GM18517 (cell line): ENCODE measurements around the gene PCNX2.

Experiments
- ATAC-seq: cut with Tn5 transposase; IDR thresholded peaks from one replicate; pipeline ENCODE4 v1.9.1; 2021; ENCODE audit warnings: mild to moderate bottlenecking, moderate library complexity; ENCODE audit not compliant: unreplicated experiment

The PCNX2 gene

DNA sequence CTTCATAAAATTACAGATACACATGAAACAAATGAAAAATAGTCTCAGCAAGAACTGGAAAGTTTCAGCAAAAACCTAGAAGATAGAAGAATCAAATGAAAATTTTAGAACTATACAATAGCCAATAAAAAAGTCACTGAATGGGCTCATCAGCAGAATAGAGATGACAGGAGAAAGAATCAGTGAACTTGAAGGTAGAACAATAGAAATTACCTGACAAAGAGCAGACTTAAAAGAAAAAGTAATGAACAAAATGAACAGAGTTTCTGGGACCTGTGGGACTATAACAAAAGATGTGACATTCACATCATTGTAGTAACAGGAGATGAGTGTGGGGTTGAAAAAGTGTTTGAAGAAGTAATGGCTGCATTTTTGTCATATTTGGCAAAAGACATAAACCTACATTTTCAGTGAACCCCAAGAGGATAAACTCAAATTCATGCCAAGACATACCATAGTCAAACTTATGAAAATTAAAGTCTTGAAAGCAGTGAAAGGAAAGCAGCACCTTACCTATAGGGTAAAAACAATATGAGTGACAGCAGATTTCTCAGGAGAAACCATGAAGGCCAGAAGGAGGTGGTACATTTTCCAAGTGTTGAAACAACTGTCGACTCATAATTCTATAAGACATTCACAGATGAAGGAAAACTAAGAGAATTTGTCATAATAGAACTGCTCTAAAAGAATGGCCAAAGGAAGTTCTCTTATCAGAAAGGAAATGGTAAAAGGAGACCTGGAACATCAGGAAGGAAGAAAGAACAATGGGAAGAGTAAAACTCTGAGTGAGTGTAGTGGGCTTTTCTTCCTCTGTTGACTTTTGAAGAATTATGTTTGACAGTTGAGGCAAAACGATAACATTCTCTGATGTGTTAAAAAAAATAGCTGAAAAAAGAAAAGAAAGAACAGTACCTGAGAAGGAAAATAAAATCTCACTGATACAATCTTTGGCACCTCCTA lies 321.6 kb downstream of the PCNX2 start:
- ATAC-seq = no peak

DNA sequence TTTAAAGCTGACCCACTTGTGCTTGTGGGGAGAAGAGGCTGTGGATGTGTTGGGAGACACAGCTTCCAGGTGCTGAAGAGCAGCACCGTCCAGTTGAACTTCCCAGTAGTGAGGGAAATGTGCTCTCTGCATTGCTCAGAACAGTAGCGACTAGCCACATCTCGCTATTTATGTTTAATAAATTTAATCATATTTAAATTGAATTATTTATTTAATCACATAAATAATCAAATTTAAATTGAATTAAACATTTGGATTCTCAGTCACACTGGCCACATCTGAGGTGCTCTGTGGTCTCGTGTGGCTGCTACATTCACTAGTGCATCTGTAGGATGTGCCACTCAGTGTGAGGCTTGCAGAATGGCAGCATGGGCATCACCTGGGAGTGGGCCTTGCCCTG lies 325.0 kb downstream of the PCNX2 start:
- ATAC-seq = no peak

DNA sequence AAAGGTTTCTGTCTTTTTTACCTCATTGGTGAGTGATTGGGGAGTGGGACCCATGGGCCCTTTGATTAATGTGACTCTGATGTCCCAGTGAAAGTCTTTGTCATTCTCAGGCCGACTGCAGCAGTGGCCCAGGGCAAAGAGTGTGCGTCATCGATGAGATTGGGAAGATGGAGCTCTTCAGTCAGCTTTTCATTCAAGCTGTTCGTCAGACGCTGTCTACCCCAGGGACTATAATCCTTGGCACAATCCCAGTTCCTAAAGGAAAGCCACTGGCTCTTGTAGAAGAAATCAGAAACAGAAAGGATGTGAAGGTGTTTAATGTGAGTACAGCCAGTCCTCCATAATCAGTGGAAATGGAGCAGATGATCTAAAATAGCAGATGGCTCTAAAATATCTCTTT lies 325.7 kb downstream of the PCNX2 start:
- no peak for ATAC-seq

DNA sequence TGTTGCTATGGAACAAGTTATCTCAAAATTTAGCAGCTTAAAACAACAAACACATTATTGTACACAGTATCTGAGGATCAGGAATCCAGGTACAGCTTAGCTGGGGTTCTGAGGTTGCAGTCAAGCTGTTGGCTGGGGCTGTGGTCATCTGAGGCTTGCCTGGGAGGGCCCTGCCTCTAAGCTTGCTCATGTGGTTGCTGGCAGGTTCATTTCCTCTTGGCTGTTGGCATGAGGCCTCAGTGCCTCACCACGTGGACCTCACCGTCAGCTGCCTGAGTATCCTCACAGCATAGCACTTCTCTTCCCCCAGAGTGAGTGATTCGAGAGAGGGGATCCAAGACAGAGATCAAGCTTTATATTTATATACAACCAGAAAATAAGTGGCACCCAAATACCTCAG lies 326.6 kb downstream of the PCNX2 start:
- ATAC-seq = no peak

DNA sequence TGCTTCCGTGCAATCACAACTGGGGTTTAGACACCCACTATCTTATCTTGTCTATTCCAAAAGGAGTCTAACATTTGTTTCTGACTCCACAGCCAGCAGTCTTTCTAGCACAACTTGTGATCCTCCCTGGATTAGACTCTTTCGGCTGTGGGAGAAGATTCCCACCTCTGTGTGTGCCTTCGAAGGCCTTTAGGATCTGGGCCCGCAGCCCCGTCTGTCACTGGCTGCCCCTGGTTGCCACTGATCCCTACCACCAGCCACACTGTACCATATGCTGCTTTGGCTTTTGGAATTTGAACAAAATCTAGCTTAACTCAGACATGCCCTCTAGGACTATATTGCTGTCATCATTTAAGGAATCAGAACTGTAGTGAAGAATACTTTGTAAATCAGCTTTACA lies 327.1 kb downstream of the PCNX2 start:
- ATAC-seq = no peak

DNA sequence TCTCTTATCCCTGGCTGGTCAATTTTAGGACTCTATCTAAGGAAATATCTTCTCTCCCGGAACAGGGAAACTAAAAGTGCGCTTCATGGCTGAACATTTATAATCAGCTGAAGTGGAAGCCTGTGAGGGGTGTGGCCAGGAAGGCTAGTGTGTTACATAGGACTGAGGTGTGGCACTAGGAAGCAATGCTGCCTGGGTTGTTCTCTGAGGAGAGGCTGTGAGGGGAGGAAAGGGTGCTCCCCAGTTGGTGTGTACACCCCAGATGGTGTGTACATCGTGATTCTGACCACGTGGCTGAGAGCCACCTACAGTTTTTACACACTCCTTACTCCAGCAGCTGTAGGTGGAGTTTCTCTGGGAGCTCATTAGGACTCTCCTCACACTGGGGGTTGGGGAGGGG lies 328.9 kb downstream of the PCNX2 start:
- no peak for ATAC-seq

DNA sequence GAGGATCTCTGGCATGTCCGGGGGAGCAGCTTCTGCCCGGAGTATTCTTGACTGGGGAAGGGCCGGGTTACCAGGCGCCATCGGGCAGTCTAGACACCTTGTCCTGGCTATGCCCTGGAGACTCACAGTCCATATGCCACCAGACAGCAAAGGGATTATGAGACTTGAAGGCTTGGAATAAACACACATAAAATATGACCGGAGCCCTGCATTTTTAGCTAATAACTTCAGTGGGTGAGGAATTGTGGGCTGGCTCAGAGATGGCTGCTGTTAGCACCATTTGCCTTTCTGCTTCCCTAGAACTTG lies 329.7 kb downstream of the PCNX2 start:
- ATAC-seq = no peak

DNA sequence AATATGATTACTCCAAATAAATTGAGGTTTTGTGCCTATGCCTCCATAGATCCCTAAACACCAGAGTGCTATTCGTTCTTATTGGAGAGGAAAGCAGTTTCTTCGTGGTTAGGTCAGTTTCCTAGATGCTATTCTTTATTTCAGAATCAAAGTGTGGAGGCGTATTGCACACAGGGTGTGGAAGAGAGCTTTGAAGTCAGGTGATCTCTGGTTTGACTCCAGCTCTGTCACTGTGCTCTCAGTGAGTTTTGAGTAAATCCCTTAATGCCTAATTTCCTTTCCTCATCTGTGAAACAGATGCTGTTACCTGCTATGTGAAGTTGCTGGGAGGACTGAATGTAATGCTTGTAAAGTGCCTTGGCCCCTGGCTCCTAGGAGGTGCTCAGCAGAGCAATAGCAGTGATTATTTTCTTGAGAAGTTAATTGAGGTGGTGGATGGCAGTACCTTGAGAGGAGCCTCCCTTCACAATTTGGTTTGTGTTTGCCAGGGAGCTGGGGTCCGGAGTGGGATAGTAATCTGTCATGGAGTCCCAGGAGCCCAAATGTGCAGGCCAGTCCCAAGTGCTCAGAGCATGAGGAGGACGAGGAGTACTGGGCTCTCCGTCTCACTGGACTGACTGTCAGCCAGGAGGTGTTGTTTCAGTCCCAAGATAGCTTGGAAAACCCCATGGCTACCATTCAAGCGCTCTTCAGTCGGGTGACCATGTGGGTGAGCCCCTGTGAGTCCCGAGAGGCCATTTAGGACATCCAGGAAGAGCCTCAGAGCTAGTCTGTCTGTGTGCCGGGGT lies 330.2 kb downstream of the PCNX2 start:
- ATAC-seq = no peak

DNA sequence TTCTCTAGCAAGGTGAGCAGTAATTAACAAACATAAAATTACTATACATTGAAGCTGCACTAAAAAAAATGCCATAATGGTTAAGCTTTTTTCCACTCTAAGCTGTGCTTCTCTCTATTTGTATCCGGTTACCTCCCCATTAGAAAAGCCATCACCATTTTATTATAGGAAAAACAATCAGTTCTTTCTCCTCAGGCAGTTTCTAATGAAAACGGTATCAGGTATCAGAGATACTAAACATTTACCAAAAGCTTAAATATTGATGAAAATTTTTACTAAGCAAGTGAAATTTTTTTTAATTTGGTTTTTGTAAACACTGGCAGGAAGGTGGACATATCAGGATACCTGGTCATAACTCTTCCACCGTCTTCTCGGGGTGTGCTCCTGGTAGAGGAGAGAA lies 330.9 kb downstream of the PCNX2 start:
- ATAC-seq = no peak

DNA sequence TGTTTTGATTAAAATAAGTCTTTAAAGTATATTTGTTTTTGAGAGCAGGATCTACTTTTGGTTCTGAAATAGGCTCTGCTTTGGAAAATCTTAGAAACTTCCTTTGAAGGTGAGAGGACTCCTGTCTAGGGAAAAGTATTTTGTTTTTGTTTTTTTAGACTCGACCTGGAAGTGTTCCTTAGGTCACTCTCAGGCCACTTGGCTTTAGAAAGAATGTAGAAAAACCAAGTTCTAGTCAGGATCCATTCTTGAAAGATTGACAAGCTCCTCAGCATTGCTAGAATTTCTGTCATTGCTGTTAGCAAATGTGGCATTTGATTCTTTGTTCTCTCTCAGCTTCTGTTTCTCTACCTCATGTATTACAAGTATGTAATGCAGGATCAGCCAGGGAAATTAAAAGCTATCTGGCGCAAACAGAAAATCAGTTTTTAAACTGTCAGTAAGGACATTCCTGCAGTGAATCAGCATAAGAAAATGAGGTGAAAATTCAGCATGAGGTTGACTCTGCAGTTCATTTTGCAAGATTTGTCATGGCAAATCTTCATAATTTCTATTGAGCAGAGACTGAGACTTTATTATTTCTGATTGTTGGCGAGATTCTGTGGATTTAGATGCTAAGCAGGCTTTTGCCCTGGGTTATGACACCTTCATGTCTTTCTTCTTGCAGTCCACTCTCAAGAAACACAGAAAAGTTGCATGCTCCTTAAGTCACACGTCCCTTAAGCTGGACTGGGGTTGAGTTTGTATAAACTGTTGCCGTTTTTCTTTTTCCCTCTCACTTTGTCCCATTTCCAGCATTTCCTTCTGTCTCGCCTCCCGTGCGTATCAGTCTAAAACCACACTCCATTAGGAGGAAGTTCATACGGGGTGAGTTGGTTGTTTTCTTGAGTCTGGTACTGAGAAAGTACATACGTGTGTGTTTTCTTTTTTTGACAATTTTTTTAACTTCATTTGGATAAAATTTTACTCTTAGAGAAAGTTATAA lies 332.5 kb downstream of the PCNX2 start:
- ATAC-seq = no peak

DNA sequence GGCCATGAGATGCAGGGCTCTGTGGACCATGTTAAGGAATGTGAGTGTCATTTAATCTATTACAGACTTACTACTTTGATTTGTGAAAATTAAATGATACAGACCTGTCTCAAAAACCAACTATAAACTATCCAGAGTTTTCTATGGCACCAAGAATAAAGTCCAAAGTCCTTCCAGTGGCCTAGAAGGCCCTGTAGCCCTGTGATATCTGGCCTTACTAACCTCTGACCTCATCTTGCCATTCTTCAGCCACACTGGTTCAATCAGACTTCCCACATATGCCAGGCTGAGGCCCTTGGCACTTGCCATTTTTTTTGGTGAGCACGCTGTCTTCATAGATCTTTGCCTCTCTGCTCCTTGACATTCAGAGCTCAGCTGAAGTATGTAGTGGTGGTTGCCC lies 337.5 kb downstream of the PCNX2 start:
- ATAC-seq = no peak

DNA sequence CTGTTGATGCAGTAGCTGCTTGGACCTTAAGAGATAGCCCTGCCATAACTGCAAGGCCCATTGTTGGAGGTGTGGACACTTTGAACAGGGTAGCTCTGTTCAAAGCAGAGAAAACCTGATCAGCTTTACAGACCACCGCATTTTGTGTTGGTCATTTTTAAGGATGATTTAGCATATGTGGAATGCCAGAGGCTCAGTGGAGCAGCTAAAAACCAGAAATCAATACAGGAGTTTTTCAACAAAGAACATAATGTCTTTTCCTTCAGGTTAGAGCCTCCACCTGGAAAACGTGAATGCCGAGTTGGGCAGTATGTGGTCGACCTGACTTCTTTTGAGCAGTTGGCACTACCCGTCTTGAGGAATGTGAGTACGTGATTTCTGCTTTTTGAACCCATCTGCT lies 339.4 kb downstream of the PCNX2 start:
- no peak for ATAC-seq

DNA sequence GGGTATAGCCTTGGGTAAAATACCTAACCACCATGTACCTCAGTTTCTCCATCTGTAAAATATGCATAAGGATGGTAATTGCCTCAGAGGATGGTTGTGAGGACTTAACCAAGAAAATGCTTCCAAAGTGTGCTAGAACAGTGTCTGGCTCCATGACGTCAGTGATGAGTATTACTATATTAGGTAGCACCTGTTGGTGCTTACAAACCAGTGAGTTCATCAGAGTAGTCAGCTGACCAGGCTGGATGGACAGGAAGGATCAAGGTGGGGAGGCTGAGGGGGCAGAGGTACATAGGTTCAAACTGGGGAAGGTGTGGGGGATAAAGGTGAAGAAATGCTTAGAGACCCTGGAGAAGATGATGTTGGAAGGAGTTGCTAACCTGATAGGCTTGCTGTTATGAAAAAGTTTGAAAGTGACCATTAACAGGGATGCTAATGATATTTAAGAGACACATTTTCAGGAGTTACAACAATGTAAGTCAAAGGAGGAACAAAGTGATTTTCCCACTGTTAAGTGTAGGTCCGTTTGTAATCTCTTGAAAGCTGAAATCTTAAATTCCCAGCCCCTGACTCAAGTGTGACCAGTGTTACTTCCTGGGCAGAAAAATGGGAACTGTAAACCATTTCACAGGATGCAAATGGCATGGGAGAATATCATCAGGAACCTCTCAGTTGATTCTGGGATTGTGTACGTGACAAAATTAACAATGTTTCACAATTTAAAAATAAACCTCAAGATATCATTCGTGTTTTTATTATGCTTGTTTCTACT lies 340.7 kb downstream of the PCNX2 start:
- no peak for ATAC-seq

DNA sequence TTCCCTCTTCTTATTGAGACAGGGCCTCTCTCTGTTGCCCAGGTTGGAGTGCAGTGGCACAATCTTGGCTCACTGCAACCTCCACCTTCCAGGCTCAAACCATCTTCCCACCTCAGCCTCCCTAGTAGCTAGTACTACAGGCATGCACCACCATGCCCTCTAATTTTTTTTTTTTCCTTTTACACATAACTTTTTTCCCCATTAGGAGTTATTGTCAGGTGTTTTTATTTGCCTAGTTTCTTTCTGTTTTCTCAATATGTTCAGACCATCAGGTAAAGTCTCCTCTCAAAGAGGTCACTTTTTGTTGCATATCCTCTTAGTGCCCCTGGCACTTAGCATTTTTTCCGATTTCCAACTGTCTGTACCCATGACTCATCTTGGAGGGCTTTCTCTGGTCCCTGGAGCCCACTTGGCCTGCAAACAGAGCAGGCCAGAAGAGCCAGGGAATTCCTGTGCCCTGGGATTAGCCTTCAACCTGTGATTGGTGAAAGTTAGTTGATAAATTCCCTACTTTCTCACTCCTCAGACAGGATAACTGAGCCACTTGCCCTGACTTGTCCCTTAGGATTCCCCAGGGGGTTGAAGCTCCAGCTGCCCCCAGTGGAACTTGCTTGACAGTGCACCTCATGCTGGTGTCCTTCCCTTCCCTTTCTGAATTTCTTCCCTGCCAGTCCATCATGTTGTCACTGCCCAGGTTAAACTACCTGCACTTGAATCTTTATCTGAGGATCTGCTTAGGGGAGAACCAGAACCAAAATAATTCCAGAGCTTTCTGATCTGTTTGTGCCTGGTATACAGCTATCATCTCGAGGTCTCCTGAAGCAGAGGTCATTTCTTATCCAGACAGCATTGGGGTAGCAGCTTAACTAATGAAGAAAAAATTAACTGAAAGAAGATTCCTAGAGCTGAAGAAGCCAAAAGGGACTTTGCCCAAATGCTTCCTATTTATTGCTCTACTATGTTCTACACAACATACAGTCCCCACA lies 342.7 kb downstream of the PCNX2 start:
- ATAC-seq = peak; percentile 59

DNA sequence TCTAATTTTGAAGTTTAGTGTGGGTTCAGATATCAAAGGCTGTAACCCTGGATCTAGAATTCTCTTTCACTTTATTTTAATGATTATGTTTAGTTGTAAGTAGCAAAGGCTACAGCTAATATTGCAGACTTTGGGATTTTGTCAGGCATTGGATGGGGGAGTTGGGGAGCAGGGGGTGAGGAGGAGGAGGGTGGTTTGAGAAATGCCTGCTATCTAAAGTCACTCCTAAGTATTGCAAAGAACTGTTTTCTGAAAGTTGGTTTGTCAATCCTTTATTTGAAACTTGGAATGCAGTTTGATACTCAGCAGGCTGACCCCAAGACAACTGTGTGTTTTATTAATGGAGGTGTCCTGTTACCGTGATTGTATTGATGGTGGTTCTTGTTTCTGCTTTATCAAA lies 343.9 kb downstream of the PCNX2 start:
- no peak for ATAC-seq

DNA sequence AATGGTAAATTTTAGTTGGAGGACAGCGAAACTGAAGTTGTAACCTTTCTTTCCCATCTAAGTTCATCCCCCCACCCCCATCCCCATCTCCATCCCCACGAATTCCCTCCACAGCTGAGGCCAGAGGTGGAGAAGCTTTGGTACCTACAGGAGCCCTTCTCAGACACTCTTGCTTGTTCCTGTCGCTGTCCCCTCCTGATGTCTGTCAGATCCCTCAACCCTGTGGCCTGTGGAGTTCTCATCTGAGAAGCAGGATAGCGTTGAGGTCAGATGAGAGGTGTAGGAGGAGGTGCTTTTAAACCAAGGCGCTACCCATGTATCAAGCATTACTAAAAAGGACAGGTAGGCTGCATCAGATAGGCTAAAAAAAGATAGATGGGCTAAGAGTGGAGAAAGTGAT lies 344.3 kb downstream of the PCNX2 start:
- no peak for ATAC-seq

DNA sequence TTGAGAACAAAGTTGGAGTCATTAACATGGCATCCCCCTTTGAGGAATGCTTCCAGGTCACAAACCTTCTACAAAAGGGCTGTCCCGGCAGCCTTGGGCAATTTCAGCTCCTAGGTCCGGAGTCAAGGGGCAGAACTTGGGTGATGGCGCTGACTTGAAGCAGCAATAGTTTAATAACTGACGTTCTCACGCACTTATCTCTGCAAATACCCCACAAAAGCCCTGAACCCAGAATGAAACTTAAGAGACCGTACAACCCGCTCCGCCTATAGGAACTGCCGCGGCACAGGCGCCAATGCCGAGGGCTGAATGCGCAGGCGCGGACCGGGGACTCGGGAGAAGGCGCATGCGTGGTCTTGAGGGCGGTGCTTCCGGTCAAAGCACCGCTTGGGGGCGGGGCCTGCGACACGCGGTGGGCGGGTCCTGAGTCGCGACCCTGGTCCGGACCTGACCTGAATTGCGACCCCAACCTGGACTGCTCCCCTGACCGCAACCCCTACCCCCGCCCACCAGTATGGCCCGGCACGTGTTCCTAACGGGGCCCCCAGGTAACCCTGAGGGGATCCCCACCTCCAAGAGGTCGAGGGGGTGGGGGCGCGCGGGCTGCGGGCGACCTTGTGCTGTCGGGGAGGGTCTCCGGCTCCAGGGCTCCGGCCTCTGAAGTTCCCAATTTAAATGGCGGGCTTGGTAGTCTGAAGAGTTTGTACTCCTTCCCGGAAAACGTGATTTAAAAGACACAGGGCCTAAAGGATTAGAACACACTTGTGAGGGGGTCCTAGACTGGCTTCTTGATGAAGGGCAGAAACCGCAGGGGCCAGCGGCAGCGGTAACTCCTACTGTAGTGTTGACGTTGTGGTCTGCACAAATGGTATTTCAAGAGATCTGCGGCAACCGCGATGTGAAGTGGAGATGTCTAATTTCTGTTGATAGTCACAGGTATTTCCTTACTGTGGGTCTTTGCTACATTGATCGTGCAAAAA lies 345.0 kb downstream of the PCNX2 start, which contains the start of gene NTPCR:
Gene NTPCR, plus strand, starts transcription at position 415 of the 980 bp plus-strand sequence. Its CDS starts 100 bp downstream, at position 515.
- peak; percentile 82 for ATAC-seq
